HepG2 (cell line): ENCODE data around the gene CMPK2. TPM values are rescaled to one million over a fixed set of nuclear protein-coding genes. Genes with fewer than 3 reads are reported as not detected.

Experiments used
- ATAC-seq: fragments of 200-7000 bp; cut with Tn5 transposase; 3 replicates; pipeline ENCODE4 v1.9.1; 2020; ENCODE audit warnings: mild to moderate bottlenecking, moderate library complexity
- BruUV-seq: library from RNA; stranded (reverse); fragments of 400-500 nt; replicated peaks from 2 replicates; lab custom pipeline; 2021; lab: Mats Ljungman, UMichigan
- CTCF ChIA-PET: fragments of 300-600 bp; formaldehyde crosslinking; extraction: SDS; loops from one replicate; lab custom pipeline; 2021; ENCODE audit warnings: low total read pairs, inconsistent platforms, low intra/inter-chr PET ratio; lab: Yijun Ruan, JAX
- POLR2A ChIA-PET: fragments of 350-600 bp; sonication (Branson Sonifier 250); formaldehyde crosslinking; loops from one replicate; lab custom pipeline; 2020; ENCODE audit warnings: antibody characterized with exemption, inconsistent platforms; lab: Yijun Ruan, JAX
- DNase-seq: peaks from one replicate; pipeline ENCODE4 v3.0.0-alpha.2; 2015; ENCODE audit warnings: low spot score
- FAIRE-seq: peaks from 3 replicates; lab custom pipeline; 2011; peaks lifted over from hg19 to GRCh38; lab: Jason Lieb, UNC
- H2AFZ ChIP-seq: one replicate; pipeline ENCODE4 v1.6.1; 2011; ENCODE audit warnings: low read length, inconsistent platforms
- H3K27ac ChIP-seq: fragments of 300-600 bp; 3 replicates; pipeline ENCODE4 v1.8.0; 2011; ENCODE audit warnings: mixed run types, mild to moderate bottlenecking, mixed read lengths, low read length, inconsistent platforms; ENCODE audit not compliant: insufficient read depth; ENCODE audit errors: extremely low read length
- H3K27me3 ChIP-seq, 2 experiments: fragments of 200-600 bp in 1 of 2; 2 replicates in 1 of 2; 3 replicates in 1 of 2; pipeline versions ENCODE4 v1.6.0 to v1.8.0; 2011; ENCODE audit warnings: low read length in 2 of 2, mild to moderate bottlenecking in 2 of 2, moderate library complexity in 2 of 2, inconsistent platforms in 1 of 2; ENCODE audit not compliant: insufficient read depth in 2 of 2, control insufficient read depth in 1 of 2
- H3K36me3 ChIP-seq, 2 experiments: fragments of 200-600 bp in 1 of 2; replicated peaks in 1 of 2; 2 replicates in 1 of 2; 3 replicates in 1 of 2; pipeline versions ENCODE4 v1.5.1 to v1.8.0; 2011; ENCODE audit warnings: low read length in 2 of 2, inconsistent platforms in 1 of 2; ENCODE audit not compliant: insufficient read depth in 2 of 2, control insufficient read depth in 1 of 2
- H3K4me1 ChIP-seq: 2 replicates; pipeline ENCODE4 v1.5.1; 2012; ENCODE audit warnings: low read length, inconsistent platforms; ENCODE audit not compliant: insufficient read depth
- H3K4me2 ChIP-seq: 2 replicates; pipeline ENCODE4 v1.6.0; 2011; ENCODE audit warnings: low read depth, low read length, inconsistent platforms
- H3K4me3 ChIP-seq, 3 experiments: fragments of 200-600 bp in 1 of 3; sonication (generic), shearing (Covaris generic) in 1 of 3; replicated peaks in 1 of 3; 2 replicates each; pipeline ENCODE4 v1.5.1; 2011 to 2016; ENCODE audit warnings: low read length in 3 of 3, inconsistent platforms in 2 of 3, low read depth in 2 of 3, mild to moderate bottlenecking in 2 of 3, control low read depth in 1 of 3, mixed read lengths in 1 of 3; ENCODE audit not compliant: insufficient read depth in 1 of 3
- H3K79me2 ChIP-seq: one replicate; pipeline ENCODE4 v1.6.1; 2011; ENCODE audit warnings: low read length, inconsistent platforms; ENCODE audit not compliant: insufficient read depth
- H3K9ac ChIP-seq: 2 replicates; pipeline ENCODE4 v1.6.0; 2011; ENCODE audit warnings: mild to moderate bottlenecking, low read depth, low read length, inconsistent platforms; ENCODE audit not compliant: insufficient read depth
- H3K9me3 ChIP-seq: 2 replicates; pipeline ENCODE4 v1.5.1; 2012; ENCODE audit warnings: mild to moderate bottlenecking, low read length
- H4K20me1 ChIP-seq: 2 replicates; pipeline ENCODE4 v1.6.0; 2011; ENCODE audit warnings: inconsistent platforms, mild to moderate bottlenecking, low read length, moderate library complexity; ENCODE audit not compliant: insufficient read depth
- AHR ChIP-seq: IDR thresholded peaks from 2 replicates; pipeline ENCODE4 v1.6.1; 2018; ENCODE audit warnings: missing genetic modification reagents, missing compliant biosample characterization
- KAT2B ChIP-seq: fragments of 150-350 bp; IDR thresholded peaks from 2 replicates; pipeline ENCODE4 v1.6.1; 2014; ENCODE audit warnings: low read depth, low read length, borderline replicate concordance
- MTF2 ChIP-seq: sonication (generic); formaldehyde crosslinking; IDR thresholded peaks from 2 replicates; pipeline ENCODE4 v1.5.0; 2020; ENCODE audit warnings: missing genetic modification reagents, borderline replicate concordance
- NPAS2 ChIP-seq: sonication (generic); formaldehyde crosslinking; IDR thresholded peaks from 2 replicates; pipeline ENCODE4 v1.8.0; 2022; ENCODE audit warnings: mild to moderate bottlenecking, missing genetic modification reagents, borderline replicate concordance
- PAF1 ChIP-seq: IDR thresholded peaks from 2 replicates; pipeline ENCODE4 v1.6.1; 2016; ENCODE audit warnings: missing genetic modification reagents, missing compliant biosample characterization
- PITX1 ChIP-seq: sonication (generic); formaldehyde crosslinking; IDR thresholded peaks from 2 replicates; pipeline ENCODE4 v1.5.1; 2020; ENCODE audit warnings: mild to moderate bottlenecking, missing genetic modification reagents
- TSC22D2 ChIP-seq: sonication (generic); formaldehyde crosslinking; IDR thresholded peaks from 2 replicates; pipeline ENCODE4 v1.5.1; 2020; ENCODE audit warnings: missing genetic modification reagents, mild to moderate bottlenecking, borderline replicate concordance
- ZFYVE20 ChIP-seq: sonication (generic); formaldehyde crosslinking; IDR thresholded peaks from 2 replicates; pipeline ENCODE4 v1.8.0; 2023; ENCODE audit warnings: low read depth, mild to moderate bottlenecking, moderate library complexity, missing genetic modification reagents, borderline replicate concordance
- ZNF431 ChIP-seq: sonication (generic); formaldehyde crosslinking; IDR thresholded peaks from 2 replicates; pipeline ENCODE4 v1.9.0; 2022; ENCODE audit warnings: missing genetic modification reagents, low read depth, mild to moderate bottlenecking, borderline replicate concordance
- ZNF749 ChIP-seq: sonication (generic); formaldehyde crosslinking; IDR thresholded peaks from 2 replicates; pipeline ENCODE4 v1.8.0; 2022; ENCODE audit warnings: mild to moderate bottlenecking, missing genetic modification reagents, moderate library complexity, borderline replicate concordance
- ZNF841 ChIP-seq: sonication (generic); formaldehyde crosslinking; IDR thresholded peaks from 2 replicates; pipeline ENCODE4 v1.8.1; 2023; ENCODE audit warnings: missing genetic modification reagents, borderline replicate concordance
- WGBS: methylation state at CpG from one replicate; pipeline ENCODE4 v1.1.6; 2017; ENCODE audit warnings: low lambda C conversion rate; 5-methylcytosine and 5-hydroxymethylcytosine counted together
- in situ Hi-C: cut with HindIII; loops from 2 replicates; pipeline ENCODE4 v1.10.0; 2017; ENCODE audit warnings: low pct_unique_long_range_greater_than_20kb; ENCODE audit not compliant: extremely low pct_ligation_motif_present
- intact Hi-C: fragments of 100-400 bp; cut with micrococcal nuclease; formaldehyde crosslinking; loops from one replicate; pipeline ENCODE4 v1.10.0; 2022; ENCODE audit not compliant: unreplicated experiment
- polyA plus RNA-seq, 8 experiments: library from polyadenylated mRNA; depleted of rRNA in 3 of 8; stranded (reverse) in 7 of 8; unstranded in 1 of 8; fragments of >200 nt; fragmentation: Illumina TruSeq in 4 of 8; extraction: Trizol in 4 of 8; gene quantifications; 2 replicates each; pipeline versions ENCODE4 v1.2.1 to v1.2.3, GENCODE V29; 2011 to 2016; ENCODE audit warnings: low read depth in 4 of 8, missing spikeins in 1 of 8, mixed read lengths in 1 of 8; ENCODE audit not compliant: insufficient read depth in 1 of 8
- total RNA-seq, 5 experiments: library from RNA; depleted of rRNA; stranded (reverse); fragments of >200 nt; fragmentation: Illumina TruSeq; extraction: Trizol; gene quantifications; 2 replicates each; pipeline ENCODE4 v1.2.3, GENCODE V29; 2016; ENCODE audit warnings: low read depth in 1 of 5
- TF ChIP-seq, protein P1 (sequence below): sonication (generic); formaldehyde crosslinking; IDR thresholded peaks from 2 replicates; pipeline ENCODE4 v1.8.1; 2023; ENCODE audit warnings: missing genetic modification reagents, mild to moderate bottlenecking, borderline replicate concordance

Gene CMPK2
- total and polyA plus RNA-seq, 2 of the 13 experiments (the other 11 are each of a cell fraction or from before 2014, with no cell fraction given) = 0.04 to 1.0 TPM

DNA sequence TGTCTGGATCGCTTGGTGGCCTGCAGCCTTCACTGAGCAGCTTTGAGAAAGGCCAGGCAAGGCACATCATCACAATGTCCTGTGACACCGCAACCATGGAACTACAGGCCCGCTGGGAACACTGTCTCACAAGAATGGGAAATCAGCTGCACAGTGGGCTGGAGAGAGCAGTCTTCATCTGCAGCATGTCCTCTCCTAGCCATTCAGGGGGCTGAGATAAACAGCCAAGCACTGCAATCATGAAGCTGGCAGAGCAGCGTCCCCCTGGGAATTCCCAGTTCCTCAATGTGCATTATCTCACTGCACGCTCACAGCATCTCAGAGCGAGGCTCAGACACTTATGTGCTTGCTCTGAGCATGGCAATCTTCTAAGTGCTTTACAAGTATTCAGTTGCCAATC, 1.9 kb downstream of the CMPK2 start:
- H2AFZ ChIP-seq = no peak overlapping the region
- no peak for ATAC-seq
- H3K9me3 ChIP-seq = peaks cover 18% of the 10 kb centered on the region
- no TSS peak for BruUV-seq
- ChIA-PET POLR2A (no interaction called here), CTCF (no interaction called here)
- H3K4me1 ChIP-seq = peaks cover 19% of the 10 kb centered on the region
- peaks cover 0 to 31% of the 10 kb centered on the region in 2 experiments; a peak in 3 of 5 replicates for H3K27me3 ChIP-seq
- no peak overlapping the region for H3K4me3 ChIP-seq
- no peak overlapping the region for H3K9ac ChIP-seq
- no peak overlapping the region for H3K27ac ChIP-seq
- no peak for FAIRE-seq
- no peaks in the 10 kb centered on the region for H3K79me2 ChIP-seq
- in situ Hi-C loops = no loop called here
- no peaks in the 10 kb centered on the region for H4K20me1 ChIP-seq
- no peaks in the 10 kb centered on the region for H3K36me3 ChIP-seq
- 74% methylated on average over 4 of the region's 6 CpGs for WGBS
- DNase-seq = no peak
- no peak overlapping the region for H3K4me2 ChIP-seq
- intact Hi-C loops = no loop called here
- TF ChIP-seq TSC22D2 (CRISPR knock-in tag) (no peak), PITX1 (CRISPR knock-in tag) (no peak), NPAS2 (no peak), ZFYVE20 (CRISPR knock-in tag) (no peak), ZNF431 (CRISPR knock-in tag) (no peak), AHR (CRISPR knock-in tag) (no peak), MTF2 (CRISPR knock-in tag) (no peak), PAF1 (CRISPR knock-in tag) (no peak), KAT2B (no peak), ZNF841 (CRISPR knock-in tag) (no peak), ZNF749 (CRISPR knock-in tag) (no peak)
- TF ChIP-seq, protein P1, sequence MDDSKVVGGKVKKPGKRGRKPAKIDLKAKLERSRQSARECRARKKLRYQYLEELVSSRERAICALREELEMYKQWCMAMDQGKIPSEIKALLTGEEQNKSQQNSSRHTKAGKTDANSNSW = no peak
